ENCODE measurements around the gene PNO1.
"Not testable (repeated sequence)": the region's sequence is repeated elsewhere in the genome, so short reads cannot be mapped to it uniquely, and the experiment has no call there.

The PNO1 gene

GRCh38 chr2:68157402-68158133 lies at the start of gene PNO1:
Gene PNO1 (plus strand): TSS chr2:68157888. CDS start chr2:68157935, 47 bp downstream.
- peak; percentile 97 for DNase-seq (ENCODE audit: low read depth in 1 of 2, low spot score in 1 of 2)

- DNase-seq (ENCODE audit: low read depth in 1 of 2, low spot score in 1 of 2) = no peak
Observed at GRCh38 chr2:68108120-68108519, 49.6 kb upstream of the PNO1 start.

- DNase-seq (ENCODE audit: low read depth in 1 of 2, low spot score in 1 of 2) = no peak
Observed at GRCh38 chr2:68110102-68110501, 47.6 kb upstream of the PNO1 start.

DNA sequence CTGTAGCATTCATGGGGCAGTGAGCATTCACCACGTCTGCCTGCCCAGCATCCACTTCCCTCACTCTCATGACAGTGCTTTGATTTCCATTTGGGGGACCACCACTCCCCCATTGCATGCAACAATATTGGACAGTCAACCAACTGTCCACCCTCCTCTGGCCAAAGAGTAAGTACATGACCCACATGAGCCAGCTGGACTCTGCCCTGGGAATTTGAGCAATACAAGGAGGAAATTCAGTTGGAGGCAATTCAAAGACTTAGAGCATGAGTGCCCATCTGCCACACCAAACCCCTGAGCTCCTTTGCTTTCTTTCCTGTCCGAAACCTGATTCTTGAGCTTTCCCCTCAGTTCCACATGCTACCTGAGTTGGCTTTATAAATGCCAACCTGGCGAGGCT lies 41.7 kb upstream of the PNO1 start:
- DNase-seq (ENCODE audit: low read depth in 1 of 2, low spot score in 1 of 2) = no peak

GRCh38 chr2:68117922-68118321 lies 39.8 kb upstream of the PNO1 start:
- not testable (repeated sequence) for DNase-seq (ENCODE audit: low read depth in 1 of 2, low spot score in 1 of 2)

DNA sequence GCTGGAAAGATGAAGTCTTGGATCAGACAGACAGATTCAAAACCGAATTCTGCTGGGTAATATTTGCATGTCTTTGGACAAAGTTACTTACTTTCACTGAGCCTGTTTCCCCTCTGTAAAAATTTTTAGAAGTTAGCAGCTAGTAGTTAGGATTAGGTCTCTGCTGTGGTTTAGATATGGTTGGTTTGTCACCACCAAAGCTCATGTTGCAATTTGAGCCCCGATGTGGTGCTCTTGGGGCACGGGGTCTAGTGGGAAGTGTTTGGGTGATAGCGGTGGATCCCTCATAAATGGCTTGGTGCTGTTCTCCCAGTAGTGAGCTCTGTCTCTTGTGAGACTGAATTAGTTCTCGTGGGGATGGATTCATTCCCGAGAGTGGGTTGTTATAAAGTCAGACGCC lies 38.9 kb upstream of the PNO1 start:
- DNase-seq (ENCODE audit: low read depth in 1 of 2, low spot score in 1 of 2) = no peak

DNA sequence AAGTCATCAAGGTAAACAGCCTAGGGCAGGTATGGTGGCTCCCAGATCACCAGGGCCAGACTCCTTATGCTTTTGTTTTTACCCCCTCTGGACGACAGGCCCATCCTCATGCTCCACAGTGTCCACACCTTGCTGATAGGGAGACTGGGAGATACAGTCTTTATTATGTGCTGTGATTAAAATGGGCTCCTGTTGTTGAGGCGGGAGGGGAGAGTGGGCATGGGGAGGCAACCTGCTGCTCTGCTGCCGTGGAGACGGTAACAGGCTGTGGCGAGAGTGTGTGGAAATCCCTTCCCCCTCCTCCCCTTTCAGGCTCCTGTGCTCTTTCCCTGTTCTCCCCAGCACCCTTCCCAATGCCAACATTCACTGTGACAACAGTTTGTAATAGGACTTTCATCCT lies 38.2 kb upstream of the PNO1 start:
- DNase-seq (ENCODE audit: low read depth in 1 of 2, low spot score in 1 of 2) = no peak

- peak; percentile 65 to 69 for DNase-seq (ENCODE audit: low read depth in 1 of 2, low spot score in 1 of 2)
Observed at GRCh38 chr2:68121873-68122679, 35.6 kb upstream of the PNO1 start.

DNA sequence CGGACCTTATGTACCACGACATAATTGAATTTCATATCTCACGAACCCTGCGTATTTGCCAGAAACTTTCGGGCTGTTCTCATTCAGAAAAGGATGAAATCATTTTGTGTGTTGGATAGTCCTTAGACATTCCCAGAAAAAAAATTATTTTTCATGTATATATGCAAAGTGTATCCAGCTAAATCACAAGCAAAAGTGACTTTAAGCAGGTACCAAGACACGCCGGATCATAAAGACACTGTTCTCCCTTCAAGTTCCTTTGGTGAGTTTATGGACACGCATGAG lies 35.1 kb upstream of the PNO1 start:
- no peak for DNase-seq (ENCODE audit: low read depth in 1 of 2, low spot score in 1 of 2)

DNA sequence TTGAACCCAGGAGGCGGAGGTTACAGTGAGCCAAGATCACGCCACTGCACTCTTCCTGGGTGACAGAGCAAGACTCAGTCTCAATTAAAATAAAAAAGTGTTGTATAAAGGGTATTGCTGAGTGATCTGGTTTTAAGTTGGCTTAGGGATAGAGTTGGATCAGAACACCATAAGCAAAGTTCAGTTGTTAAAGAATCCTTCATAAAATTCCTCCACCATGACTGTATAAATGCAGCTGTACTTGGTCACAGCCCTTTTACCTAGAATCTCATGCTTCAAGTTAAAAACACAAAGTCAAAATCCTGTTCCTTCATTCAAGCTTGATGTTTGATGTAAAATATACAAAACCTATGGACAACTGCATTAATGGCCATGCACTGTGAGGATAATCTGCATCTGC lies 33.4 kb upstream of the PNO1 start:
- DNase-seq (ENCODE audit: low read depth in 1 of 2, low spot score in 1 of 2) = no peak

GRCh38 chr2:68125821-68126220 lies 31.9 kb upstream of the PNO1 start:
- DNase-seq (ENCODE audit: low read depth in 1 of 2, low spot score in 1 of 2) = no peak

- DNase-seq (ENCODE audit: low read depth in 1 of 2, low spot score in 1 of 2) = no peak
Observed at GRCh38 chr2:68126561-68126960, 31.1 kb upstream of the PNO1 start.

DNA sequence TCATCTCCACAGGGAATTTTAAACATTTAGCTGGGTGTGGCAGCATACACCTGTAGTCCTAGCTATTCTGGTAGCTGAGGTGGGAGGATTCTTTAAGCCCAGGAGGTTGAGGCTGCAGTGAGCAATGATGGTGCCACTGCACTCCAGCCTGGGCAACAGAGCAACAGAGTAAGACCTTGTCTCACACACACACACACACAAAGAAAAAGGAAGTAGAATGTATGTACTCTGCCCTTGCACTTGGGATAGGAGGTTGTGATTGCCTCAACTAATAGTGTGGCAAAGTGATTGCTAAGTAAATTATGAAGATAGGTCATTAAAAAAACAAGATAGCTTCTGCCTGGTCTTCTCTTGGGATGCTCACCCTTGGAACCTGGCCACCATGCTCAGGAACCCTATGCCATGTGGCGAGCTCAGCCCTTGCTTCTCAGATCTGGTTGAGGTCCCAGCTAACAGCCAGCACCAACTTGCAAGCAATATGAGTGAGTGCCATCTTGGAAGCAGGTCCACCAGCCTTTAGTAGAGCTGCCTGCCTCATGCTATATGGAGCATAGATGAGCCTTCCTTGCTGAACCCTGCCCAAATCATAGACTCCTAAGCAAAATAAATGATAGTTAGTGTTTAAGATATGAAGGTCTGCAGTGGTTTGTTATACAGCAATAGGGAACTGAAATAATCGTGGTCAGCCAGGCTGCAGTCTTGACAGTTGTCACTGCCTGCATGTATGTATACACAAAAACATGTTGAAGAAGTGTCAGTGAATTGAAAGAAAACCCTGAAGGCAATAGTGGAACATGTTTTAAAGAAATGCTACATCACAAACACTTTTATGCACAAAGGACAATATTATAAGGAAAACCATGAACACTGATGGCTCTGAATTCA lies 30.1 kb upstream of the PNO1 start:
- no peak for DNase-seq (ENCODE audit: low read depth in 1 of 2, low spot score in 1 of 2)

DNA sequence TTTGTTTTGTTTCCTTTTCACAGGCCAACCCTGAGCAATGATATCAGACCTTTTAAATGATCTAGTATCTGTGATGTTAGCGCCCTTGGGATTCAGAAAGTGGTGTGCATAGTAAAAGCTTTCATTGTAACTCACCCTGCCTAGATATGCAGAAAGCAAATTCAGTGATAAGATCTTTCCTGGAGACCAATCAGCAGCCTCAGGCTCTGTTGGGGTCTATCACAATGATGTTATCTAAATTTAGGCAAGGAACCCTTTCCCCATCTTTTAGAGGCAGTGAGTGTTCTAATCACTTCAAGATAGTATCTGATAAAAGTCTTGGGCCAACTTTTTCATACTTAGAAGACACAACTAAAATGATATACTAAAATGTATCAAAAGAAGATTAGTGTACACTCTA lies 23.6 kb upstream of the PNO1 start:
- DNase-seq (ENCODE audit: low read depth in 1 of 2, low spot score in 1 of 2) = no peak

- no peak for DNase-seq (ENCODE audit: low read depth in 1 of 2, low spot score in 1 of 2)
Observed at GRCh38 chr2:68134554-68134953, 23.1 kb upstream of the PNO1 start.

DNA sequence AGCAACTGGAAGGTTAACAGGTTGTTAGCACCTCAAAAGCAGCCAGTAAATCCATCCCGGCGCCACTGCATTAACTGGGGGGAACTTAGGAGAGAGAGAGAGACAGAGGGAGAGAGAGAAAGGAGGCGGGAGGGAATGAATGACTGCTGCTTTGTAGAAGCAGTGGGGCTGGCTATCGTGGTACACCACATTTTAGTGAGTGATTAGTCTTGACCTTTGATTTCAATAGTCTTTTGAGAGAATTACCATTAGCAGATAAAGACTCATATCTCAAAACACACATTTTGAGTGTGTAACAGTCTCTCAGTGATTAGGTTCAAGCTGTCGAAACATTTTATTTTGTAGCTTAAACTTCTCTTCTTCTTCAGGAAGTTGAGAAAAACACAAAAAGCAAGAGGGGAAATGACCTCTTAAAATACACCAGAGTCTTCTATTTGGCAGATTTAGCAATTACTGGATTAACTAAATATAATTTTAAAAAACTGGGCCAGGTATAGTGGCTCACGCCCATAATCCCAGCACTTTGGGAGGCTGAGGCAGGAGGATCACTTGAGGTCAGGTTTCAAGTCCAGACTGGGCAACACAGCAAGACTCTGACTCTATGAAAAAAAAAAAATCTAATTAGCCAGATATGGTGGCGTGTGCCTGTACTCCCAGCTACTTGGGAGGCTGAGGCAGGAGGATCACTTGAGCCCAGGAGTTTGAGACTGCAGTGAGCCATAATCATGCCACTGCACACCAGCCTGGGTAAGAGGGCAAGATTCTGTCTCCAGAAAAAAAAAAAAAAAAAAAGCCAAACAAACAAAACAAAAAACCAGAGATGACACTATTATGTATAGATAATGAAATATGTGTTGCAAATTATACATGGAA lies 22.0 kb upstream of the PNO1 start:
- DNase-seq (ENCODE audit: low read depth in 1 of 2, low spot score in 1 of 2) = no peak

DNA sequence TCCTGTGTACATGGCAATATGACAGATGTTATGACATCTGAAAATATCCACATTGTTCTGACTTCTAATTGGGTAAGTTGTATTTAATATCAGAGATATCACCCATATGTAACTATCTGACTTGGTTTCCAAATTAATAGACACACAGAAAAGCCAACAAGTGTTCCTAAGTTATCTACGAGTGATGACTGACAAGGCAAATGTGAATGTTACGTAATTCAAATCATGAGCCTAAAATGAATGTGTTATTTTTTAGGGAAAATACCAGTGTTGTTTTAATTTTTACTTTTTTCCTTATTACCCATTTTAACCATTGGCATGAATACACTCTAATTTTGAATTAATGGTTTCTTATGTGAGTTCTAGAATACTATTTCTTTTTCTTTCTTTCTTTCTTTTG lies 15.8 kb upstream of the PNO1 start:
- DNase-seq (ENCODE audit: low read depth in 1 of 2, low spot score in 1 of 2) = no peak

GRCh38 chr2:68151037-68151436 lies 6.7 kb upstream of the PNO1 start:
- DNase-seq (ENCODE audit: low read depth in 1 of 2, low spot score in 1 of 2) = no peak

DNA sequence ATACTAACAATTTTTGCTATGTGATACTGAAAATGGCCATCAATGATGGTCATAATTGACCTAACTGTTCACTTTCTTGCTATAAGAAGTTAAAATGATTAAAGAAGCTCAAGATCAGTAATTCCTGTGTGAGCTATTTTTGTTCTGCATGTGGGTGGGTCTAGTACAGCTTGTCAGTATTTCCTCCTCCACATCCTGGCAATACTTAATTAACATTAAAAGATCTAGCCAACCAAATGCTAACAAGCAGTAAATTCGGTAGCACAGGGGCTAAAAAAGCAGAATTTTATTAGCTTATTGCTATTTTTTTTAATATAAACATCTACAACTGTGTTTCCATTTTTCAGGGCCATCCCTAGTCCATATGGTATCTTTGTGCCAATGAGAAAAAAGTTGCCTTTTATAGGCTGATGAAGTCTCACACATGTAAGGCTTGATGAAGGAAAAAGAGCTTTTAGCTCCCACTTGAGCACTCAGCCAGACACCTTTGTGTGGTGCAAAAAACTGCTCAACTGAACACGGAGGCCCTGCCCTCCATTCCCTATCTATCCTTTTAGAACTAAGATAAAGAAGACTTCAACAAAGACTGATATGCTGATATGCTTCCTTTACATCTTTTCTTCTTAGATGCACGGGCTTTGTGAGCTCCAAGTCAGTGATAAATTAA lies 4.9 kb upstream of the PNO1 start:
- DNase-seq (ENCODE audit: low read depth in 1 of 2, low spot score in 1 of 2) = no peak

DNA sequence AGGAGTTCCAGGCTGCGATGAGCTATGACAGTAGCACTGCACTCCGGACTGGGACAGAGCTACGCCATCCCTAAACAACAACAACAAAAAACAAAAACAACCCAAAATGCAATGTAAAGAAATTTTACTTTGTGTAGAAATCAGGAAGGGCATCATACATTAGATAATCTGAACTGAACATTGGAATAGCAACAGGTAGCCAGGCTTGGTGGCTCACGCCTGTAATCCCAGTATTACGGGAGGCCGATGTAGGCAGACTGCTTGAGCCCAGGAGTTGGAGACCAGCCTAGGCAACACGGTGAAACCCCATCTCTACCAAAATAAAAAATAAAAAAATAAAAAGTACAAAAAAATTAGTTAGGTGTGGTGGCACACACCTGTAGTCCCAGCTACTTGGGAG lies 2.1 kb upstream of the PNO1 start:
- no peak for DNase-seq (ENCODE audit: low read depth in 1 of 2, low spot score in 1 of 2)
